A549 (cell line): ENCODE results near the gene ASMTL.
"Not testable (repeated sequence)": the region's sequence is repeated elsewhere in the genome, so short reads cannot be mapped to it uniquely, and the experiment has no call there.

ENCODE experiments used
- BHLHE40 ChIP-seq: IDR thresholded peaks from 2 replicates; pipeline ENCODE4 v1.6.1; 2012; ENCODE audit warnings: low read depth, low read length, inconsistent platforms
- CBX8 ChIP-seq: fragments of 200-600 bp; sonication (generic); IDR thresholded peaks from 2 replicates; pipeline ENCODE4 v1.6.1; 2016
- CHD4 ChIP-seq: fragments of 200-600 bp; sonication (generic); IDR thresholded peaks from 2 replicates; pipeline ENCODE4 v1.6.1; 2016; ENCODE audit warnings: antibody characterized with exemption, mild to moderate bottlenecking, borderline replicate concordance
- CTCF ChIP-seq: fragments of >200 bp; sonication (Bioruptor Twin); formaldehyde crosslinking; IDR thresholded peaks from 3 replicates; pipeline ENCODE4 v1.5.1; 2016
- EP300 ChIP-seq, 2 experiments: fragments of >200 bp; sonication (Bioruptor Twin); formaldehyde crosslinking; IDR thresholded peaks; 2 replicates in 1 of 2; 3 replicates in 1 of 2; pipeline ENCODE4 v1.6.1; 2016 to 2017
- HOXA7 ChIP-seq: fragments of 250-450 bp; sonication (Bioruptor Pico); IDR thresholded peaks from 2 replicates; pipeline ENCODE4 v1.5.0; 2020; ENCODE audit warnings: mild to moderate bottlenecking, moderate library complexity
- JUN ChIP-seq, 2 experiments: fragments of >200 bp; sonication (Bioruptor Twin); formaldehyde crosslinking; IDR thresholded peaks; 2 replicates in 1 of 2; 3 replicates in 1 of 2; pipeline ENCODE4 v1.6.1; 2016 to 2017
- KDM1A ChIP-seq: fragments of 200-600 bp; sonication (generic); IDR thresholded peaks from 2 replicates; pipeline ENCODE4 v1.6.1; 2016; ENCODE audit warnings: low read depth, mild to moderate bottlenecking
- POLR2A ChIP-seq: IDR thresholded peaks from 2 replicates; pipeline ENCODE4 v1.6.1; 2012; ENCODE audit warnings: mild to moderate bottlenecking, low read length
- POLR2AphosphoS2 ChIP-seq: conservative IDR thresholded peaks from 2 replicates; pipeline ENCODE4 v1.6.1; 2012; ENCODE audit warnings: low read length, improper control_type of control experiment, inconsistent platforms
- RAD21 ChIP-seq, 2 experiments: fragments of >200 bp in 1 of 2; sonication (Bioruptor Twin) in 1 of 2; formaldehyde crosslinking in 1 of 2; IDR thresholded peaks in 1 of 2; conservative IDR thresholded peaks in 1 of 2; 2 replicates in 1 of 2; 3 replicates in 1 of 2; pipeline ENCODE4 v1.6.1; 2012 to 2018; ENCODE audit warnings: inconsistent platforms in 1 of 2
- RNF2 ChIP-seq: fragments of 200-600 bp; sonication (generic); IDR thresholded peaks from 2 replicates; pipeline ENCODE4 v1.6.1; 2016; ENCODE audit warnings: low read depth, mild to moderate bottlenecking, antibody characterized with exemption, moderate library complexity, borderline replicate concordance
- TF ChIP-seq, protein P1 (sequence below): fragments of 450-650 bp; IDR thresholded peaks from 2 replicates; pipeline ENCODE4 v1.6.1; 2014; ENCODE audit warnings: antibody characterized with exemption

DNA sequence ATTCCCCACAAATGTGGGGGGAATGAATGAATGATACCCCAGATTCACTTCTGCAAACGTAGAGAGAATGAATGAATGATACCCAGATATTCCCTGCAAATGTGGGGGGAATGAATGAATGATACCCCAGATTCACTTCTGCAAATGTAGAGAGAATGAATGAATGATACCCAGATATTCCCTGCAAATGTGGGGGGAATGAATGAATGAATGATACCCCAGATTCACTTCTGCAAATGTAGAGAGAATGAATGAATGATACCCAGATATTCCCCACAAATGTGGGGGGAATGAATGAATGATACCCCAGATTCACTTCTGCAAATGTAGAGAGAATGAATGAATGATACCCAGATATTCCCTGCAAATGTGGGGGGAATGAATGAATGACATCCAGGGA lies 38.0 kb upstream of the ASMTL start:
- not testable (repeated sequence) for TF ChIP-seq CTCF; JUN (IDR thresholded peaks at IDR 0.05); HOXA7 (CRISPR knock-in tag); POLR2A; POLR2AphosphoS2; KDM1A; CBX8; RNF2; BHLHE40; EP300 (IDR thresholded peaks at IDR 0.05); RAD21 (conservative IDR thresholded peaks at IDR 0.05 in 1 of 2, IDR thresholded peaks at IDR 0.05 in 1 of 2); CHD4
- TF ChIP-seq, protein P1, sequence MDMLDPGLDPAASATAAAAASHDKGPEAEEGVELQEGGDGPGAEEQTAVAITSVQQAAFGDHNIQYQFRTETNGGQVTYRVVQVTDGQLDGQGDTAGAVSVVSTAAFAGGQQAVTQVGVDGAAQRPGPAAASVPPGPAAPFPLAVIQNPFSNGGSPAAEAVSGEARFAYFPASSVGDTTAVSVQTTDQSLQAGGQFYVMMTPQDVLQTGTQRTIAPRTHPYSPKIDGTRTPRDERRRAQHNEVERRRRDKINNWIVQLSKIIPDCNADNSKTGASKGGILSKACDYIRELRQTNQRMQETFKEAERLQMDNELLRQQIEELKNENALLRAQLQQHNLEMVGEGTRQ, result not testable (repeated sequence)
